Stimulated activated CD4-positive, alpha-beta T cell treated with anti-CD3 and anti-CD28 coated beads, Interleukin-4, amount 100 ng/mL, for 24 hours (primary cell): ENCODE measurements around the gene CYP1A2.
A peak's percentile ranks its signal among the peaks of the same experiment; 100 is the strongest.
"Not testable (repeated sequence)": the region's sequence is repeated elsewhere in the genome, so short reads cannot be mapped to it uniquely, and the experiment has no call there.

Experiments used
- DNase-seq: peaks from one replicate; pipeline ENCODE4 v3.0.0-alpha.2; 2020

Gene CYP1A2, protein sequence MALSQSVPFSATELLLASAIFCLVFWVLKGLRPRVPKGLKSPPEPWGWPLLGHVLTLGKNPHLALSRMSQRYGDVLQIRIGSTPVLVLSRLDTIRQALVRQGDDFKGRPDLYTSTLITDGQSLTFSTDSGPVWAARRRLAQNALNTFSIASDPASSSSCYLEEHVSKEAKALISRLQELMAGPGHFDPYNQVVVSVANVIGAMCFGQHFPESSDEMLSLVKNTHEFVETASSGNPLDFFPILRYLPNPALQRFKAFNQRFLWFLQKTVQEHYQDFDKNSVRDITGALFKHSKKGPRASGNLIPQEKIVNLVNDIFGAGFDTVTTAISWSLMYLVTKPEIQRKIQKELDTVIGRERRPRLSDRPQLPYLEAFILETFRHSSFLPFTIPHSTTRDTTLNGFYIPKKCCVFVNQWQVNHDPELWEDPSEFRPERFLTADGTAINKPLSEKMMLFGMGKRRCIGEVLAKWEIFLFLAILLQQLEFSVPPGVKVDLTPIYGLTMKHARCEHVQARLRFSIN

DNA sequence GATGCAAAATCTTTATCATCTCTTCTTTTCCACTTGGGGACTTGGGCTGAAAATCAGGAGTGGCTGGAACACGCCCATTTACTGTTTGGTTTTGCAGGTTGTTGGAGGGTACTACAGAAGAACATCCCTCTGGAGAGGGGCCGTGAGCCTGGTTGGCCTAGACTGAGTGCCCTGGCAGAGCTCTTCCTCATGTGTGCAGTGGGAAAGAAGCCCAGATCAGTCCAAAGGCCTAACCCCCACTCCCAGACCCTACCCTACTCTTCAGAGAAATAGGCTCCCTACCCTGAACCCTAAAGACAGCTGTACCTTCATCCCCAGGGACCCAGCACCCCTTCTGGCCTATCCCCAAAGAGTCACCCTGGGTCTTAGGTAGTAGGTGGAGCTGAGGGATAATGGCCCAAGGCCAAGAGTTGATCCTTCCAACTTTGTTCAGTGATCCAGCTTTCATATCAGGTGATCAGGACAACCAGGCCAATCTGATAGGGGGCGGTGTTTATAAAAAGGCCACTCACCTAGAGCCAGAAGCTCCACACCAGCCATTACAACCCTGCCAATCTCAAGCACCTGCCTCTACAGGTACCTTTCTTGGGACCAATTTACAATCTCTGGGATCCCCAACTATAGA, at the start of gene CYP1A2:
TSS of gene CYP1A2 (plus strand) at position 524 of the 625 bp plus-strand sequence. CDS start 894 bp downstream, outside the sequence.
- DNase-seq = no peak

DNA sequence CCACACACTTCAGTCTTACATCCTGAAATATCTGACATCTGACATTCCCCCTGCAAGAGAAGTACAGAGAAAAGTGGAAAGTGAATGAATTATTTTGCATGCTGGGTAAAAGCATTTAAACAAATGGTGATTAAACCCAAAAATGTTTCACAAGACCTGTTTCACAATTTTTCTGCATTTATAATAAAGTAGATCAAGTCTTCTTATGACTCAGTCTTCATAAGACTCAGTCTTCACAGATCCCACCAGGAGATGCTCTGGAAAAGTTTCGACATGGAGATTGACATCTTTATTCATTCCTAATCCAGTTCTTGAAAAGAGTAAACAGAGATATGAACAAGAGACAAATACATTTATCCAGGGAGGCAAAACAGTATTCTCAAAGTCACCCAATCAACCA, 39.6 kb upstream of the CYP1A2 start:
- no peak for DNase-seq

DNA sequence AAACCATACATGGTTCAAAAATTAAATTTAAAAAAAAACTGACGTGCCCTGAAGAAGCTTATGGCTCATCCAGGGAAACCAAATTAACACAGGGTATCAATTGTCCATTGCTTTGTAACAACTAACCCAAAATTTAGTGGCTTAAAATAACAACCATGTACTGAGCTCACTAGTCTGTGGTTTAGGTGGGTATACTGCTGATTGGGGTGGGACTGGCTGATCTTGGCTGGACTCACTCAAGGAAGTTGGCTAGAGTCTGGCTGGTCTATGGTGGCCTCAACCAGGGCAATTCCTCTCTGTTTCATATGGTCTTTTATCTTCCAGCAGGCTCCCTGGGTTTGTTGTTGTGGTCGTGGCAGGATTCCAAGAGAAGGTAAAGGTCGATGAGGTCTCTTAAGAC, 38.8 kb upstream of the CYP1A2 start:
- DNase-seq = no peak

DNA sequence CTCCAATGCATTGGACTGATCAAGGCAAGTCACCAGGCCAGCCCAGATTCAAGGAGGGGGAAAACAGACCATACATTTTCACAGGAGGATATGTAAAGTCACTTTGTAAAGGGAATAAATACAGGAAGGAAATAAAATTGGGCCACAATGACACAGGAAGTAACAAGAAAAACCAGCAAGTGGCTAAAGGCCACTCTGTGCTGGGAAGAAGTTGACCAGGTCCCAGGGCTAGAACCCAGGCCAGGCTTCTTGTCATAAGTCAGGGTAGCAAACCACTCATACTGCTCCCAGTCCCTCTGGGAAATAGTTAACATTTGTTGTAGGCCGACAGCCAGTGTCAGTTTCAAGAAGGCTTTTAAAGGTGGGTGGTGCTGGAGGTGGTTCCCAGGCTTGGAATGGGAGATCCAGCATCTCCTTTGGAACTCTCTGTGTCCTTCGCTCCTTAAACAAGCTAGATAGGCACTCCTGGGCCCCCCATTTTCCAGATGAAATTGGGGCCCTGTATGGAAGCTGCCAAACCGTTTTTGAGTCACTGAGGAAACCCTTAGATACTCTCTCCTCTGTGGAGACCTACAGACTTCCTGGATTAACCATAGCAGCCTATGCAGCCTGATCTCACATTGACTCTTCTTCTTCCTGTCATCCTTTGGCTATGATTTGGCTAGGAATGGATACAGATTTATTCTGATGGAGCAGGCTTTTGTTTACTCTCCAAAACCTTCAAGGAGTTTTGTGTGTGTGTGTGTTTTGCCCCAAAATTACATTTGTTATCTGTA, 38.1 kb upstream of the CYP1A2 start:
- no peak for DNase-seq

DNA sequence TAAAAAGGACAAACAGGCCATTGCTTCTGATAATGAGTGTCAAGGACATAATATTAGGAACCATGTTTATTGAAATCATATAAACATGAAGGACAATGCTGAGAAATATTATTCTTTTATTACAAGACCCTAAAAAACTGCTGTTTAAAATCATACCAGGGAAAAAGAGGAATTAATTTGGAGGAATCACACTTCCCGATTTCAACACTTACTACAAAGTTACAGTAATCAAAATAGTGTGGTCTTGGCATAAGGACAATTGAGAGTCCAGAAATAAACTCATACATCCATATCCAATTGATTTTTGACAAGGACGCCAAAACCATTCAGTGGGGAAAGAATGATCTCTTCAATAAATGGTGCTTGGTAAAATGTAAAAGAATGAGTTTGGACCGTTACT, 36.3 kb upstream of the CYP1A2 start:
- DNase-seq = no peak

DNA sequence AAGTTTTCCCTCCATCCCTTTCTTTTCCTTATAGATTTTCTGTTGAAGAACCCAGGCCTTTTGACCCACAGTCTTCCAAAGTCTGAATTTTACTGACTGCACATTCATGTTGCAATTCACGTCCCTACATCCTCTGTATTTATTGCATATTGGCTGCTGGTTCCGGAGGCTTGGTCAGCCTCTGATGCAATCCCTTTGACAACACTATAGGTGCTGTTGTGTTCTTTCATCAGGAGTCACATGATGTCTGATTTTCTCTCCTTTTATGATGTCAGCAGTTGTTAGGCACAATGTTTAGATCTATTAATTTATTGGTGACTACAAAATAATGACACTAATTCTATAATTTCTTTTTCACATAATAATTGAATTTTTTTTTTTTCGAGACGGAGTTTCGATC, 32.0 kb upstream of the CYP1A2 start:
- DNase-seq = no peak

DNA sequence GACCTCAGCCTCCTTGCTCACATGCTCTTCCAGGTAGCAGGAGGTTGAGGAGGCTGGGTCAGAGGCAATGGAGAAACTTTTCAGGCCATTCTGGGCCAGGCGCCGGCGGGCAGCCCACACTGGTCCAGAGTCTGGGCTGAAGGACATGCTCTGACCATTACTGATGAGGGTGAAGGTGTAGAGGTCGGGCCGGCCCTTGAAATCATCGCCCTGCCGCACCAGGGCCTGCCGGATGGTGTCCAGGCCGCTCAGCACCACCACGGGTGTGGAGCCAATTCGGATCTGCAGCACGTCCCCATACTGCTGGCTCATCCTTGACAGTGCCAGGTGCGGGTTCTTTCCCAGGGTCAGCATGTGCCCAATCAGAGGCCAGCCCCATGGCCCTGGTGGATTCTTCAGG, 26.1 kb upstream of the CYP1A2 start:
- DNase-seq = no peak

DNA sequence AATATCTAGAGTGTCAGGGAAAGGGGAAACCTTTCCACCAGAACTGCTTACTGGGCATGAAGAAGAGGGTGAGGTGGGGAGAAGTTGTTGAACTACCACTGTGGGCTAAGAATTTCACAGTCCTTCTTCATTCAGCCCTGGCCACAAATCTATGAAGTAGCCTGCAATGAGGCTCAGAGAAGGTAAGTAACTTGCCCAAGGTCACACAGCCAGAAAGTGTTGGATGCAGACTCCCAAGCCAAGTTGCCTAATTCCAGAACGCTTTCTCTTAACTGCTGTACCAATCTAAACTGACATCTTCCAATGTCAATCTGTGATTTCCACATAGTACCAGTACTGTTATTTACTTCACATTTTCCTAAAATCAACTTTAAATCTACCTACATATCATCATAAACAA, 25.5 kb upstream of the CYP1A2 start:
- no peak for DNase-seq

DNA sequence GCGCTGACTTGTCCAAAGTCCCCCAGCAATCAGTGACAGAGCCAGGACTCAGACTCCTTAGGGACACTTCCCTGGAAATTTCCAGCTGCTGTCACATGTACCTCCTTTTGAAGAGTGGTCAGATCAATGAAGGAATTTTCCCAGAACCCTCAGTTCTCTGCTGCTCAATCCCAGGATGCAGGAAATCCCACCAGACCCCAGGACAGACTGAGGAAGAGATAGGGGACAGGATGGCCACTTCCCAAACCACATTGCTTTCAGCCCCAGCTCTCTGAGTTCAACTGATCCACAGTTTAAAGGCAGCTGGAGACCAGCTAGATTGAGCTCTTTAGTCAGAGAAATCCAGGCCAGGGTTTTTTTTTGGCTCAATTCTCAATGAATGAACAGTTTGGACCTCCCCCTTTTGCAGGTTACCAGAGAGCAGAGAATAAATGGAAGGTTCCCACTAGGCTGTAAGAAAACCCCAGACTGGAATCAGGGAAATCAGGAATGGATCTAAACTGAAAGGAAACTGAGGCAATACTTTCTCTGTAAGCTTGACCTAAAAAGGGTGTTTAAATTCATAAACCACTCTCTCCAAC, 24.8 kb upstream of the CYP1A2 start:
- DNase-seq = peak; percentile 8

DNA sequence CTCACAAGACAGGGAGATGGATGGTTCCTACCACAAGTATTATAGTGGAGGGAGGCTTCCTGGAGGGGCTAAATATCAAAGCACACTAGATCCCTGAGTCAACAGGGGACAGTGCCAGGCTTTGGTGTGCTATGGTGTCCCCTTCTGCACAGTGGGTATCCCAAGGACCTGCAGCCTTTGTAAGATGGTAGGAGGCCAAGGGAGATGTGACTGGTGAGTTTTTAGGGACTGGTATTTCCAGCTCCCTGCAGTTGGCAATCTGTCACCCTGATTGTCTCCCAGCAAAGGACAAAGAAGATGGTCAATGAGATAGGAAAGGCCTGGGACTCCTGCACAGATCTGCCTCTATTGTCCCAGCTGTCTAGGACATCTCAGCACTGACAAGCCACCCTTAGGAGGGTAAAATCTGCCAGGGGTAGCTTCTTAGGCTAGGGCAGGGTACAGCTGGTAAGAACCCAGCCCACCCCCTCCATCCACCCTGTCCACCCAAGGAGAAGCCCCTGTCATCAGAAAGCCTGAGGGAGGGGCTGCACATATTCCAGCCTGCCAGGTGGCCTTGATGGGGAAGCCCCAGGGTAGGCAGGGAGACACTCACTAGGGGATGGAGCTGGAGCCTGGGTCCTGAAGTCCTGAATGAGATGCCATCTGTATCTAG, 23.9 kb upstream of the CYP1A2 start:
- no peak for DNase-seq

DNA sequence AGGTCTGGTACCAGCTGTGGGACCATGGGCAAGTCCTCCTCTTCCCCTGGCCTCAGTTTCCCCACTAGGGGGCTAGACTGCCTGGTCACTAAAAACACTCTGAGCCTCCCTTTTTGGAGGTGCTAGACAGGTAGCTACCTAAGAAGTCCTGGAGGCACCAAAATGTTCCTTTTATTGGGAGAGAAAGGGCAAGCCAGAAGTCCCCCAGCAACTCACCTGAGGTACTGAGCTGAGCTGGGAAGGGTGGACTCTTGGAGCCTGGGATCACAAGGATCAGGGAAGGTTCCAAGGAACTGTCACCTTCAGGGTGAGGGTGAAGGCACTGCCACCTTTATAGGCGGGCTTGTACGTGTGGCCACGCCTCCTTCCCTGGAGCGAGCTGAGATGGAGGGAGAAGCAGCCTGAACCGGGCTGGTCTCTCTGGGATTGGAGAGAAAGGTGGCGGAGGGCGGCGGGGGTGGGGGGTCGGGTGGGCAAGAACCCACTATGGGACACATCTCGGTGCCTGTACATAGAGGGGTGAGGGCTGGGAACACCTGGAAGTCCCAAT, 23.3 kb upstream of the CYP1A2 start, which contains the start of gene CYP1A1:
TSS of gene CYP1A1 (minus strand) at position 304 of the 550 bp plus-strand sequence. CDS start 2,431 bp downstream, outside the sequence.
- peak; percentile 43 for DNase-seq

DNA sequence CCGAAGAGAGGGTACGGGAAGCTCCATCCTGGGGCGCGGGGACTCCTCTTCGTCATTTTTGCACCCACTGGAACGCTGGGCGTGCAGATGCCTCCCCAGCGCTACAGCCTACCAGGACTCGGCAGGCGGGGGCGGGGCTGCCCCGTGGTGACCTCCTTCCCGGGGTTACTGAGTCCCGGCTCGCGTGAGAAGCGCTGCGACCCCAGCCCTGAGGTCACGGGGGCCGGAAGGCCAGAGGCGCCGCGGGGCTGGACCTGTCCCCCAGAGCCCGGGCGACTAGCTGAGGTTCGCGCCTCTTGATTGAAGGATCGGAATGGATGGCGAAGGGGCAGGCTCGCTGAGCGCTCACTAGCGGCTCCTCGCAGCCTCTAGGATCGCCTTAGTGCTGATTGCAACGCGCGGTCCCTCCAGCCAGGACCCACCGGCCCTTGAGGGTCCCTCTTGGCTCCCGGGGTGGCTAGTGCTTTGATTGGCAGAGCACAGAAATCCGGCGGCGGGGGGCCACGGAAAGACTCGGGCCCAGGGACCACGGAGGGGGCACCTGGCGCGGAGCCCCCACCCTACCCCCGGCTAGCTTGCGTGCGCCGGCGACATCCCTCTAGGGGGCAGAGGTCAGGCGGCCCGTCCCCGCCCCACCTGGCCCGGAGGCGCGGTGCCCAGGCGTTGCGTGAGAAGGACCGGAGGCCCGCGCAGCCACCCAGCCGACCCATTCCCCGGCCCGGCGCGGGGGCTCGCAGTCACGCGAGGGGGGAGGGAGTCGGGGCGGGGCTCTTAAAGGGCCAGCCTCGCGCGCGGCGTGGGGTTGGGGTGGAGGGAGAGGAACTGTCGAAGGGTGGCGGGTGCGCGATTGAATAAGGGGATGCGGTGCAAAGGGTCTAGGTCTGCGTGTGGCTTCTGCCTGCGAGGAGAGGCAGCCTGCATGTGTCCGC, 22.5 kb upstream of the CYP1A2 start:
- peak; percentile 62 for DNase-seq

DNA sequence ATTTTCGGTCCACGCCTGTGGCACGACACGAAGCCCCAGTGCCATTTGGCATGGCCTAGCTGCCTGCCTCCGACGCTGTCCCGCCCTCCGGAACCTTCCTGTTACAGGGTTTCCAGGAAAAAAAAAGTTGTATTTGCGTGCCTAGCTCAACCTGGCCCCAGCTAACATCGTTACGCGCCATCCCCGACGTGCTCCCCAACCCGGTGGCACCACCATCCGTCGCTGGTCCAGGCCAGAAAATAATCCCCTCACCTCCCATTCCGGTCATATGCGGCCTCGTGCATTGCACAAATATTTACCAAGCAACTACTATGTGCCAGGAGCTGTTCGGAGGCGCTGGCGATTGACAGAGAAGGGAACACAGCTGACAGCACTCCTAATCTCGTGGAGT, 21.9 kb upstream of the CYP1A2 start:
- no peak for DNase-seq

DNA sequence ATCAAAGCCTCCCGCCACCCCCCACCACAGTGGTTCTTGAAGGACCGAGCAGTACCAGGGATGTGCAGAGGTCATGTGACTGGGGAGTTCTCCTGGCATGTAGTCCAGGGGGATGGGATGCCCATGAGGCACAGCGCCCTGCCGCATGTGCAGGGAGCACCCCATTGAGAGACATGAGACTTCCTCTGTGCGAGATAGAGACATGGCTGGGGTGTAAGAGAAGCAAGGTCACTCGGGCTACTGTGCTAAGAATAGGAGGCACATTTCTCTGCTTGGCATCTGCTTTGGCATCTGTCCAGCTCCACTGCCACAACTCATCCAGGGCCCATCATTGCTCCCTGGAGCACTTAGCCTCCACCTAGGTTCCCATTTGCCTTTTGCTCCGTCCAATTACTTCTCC, 20.9 kb upstream of the CYP1A2 start:
- no peak for DNase-seq

DNA sequence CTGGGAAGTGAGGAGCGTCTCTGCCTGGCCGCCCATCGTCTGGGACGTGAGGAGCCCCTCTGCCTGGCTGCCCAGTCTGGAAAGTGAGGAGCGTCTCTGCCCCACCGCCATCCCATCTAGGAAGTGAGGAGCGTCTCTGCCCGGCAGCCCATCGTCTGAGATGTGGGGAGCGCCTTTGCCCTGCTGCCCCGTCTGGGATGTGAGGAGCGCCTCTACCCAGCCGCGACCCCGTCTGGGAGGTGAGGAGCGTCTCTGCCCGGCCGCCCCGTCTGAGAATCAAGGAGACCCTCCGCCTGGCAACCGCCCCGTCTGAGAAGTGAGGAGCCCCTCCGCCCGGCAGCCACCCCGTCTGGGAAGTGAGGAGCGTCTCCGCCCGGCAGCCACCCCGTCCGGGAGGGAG, 19.9 kb upstream of the CYP1A2 start:
- not testable (repeated sequence) for DNase-seq

DNA sequence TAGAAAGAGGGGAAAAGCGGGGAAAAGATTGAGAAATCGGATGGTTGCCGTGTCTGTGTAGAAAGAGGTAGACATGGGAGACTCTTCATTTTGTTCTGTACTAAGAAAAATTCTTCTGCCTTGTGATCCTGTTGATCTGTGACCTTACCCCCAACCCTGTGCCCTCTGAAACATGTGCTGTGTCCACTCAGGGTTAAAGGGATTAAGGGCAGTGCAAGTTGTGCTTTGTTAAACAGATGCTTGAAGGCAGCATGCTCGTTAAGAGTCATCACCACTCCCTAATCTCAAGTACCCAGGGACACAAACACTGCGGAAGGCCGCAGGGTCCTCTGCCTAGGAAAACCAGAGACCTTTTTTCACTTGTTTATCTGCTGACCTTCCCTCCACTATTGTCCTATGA, 19.3 kb upstream of the CYP1A2 start:
- DNase-seq = not testable (repeated sequence)

DNA sequence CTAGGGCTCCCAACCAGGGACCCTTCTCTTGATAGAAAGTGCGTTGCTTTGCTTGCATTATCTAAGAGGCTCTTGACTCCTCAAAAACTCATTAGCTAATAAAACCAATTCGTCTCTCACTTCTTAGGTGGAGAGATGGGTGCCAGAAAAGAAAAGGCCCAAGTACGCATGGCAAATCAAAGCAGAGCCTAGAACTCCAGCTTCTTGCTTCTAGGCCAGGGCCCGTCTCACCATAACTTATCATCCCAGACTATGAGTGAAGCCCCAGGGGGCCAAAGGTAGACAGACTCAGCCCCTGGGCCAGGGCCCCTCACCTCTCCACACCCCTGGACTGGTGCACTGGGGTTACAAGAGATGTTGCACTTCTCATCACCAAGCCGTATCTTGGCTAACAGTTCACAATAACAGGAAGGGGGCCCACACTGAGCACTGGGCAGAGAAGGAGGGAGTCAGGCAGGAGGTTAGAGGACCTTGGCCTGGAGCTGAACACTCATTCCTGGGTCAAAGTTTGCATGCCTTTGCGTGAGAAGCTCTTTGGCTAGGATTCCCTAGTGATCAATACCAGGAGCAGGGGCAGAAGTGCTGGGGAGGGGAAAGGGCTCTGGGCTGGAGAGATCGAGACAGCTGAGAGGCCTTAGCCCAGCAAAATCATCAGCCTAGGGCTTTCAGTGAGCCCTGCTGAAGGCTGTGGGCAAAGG, 17.9 kb upstream of the CYP1A2 start:
- no peak for DNase-seq

DNA sequence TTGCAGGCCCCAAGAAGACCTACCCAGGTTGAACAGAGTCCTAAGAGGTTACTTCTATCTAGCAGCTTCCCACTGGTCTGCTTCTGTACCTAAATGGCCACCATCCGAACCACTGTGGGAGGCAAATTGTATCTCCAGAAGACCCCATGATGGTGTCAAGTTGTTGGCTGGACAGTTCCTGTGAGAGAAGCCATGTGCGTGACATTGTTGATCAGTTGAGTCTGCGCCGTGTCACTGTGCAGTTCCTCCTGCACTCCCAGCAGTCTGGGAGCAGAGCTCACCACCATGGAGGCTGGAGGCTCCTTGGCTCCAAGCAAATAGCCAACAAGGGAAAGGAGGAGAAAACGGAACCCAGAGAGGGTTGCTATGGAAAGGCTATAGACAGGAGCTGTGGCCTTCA, 15.8 kb upstream of the CYP1A2 start:
- no peak for DNase-seq

DNA sequence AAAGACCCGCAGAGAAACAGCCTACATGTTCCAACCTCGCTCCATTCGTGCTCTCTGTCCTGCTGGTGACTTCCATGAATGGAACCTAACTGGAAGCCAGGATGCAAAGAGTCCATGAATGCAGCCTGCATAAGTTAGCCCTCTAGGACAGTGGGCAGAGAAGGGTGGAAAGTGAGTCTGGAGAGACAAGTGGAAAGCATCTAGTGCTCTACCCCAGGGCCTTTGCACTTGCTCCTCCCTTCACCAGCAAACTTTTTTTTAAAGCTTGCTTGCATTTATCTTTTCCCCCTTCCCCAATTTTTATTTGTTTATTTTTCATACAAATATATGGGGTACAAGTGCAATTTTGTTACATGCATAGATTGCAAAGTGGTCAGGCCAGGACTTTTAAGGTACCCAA, 15.4 kb upstream of the CYP1A2 start:
- no peak for DNase-seq

DNA sequence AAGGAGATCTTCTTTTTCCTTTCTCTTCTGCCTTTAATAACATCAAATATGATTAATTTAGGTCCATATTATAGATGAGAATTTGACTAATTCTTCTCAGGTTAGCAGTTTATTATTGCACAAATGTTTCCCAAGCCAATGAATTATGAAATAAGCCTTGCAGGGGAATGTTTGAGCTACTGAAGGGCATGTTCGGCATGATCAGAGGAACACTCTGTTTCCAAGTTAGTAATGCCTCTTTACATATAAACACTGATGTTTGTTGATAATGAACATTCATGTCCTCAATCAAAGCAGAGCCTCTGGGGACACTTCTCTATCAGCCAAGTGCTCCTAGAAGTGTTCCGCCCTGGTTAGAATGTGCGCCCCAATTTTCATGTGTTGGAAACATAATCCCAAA, 13.3 kb upstream of the CYP1A2 start:
- DNase-seq = no peak
